ENCODE data around the gene MRPL57.
"Not testable (repeated sequence)": the region's sequence is repeated elsewhere in the genome, so short reads cannot be mapped to it uniquely, and the experiment has no call there.

Gene MRPL57

DNA sequence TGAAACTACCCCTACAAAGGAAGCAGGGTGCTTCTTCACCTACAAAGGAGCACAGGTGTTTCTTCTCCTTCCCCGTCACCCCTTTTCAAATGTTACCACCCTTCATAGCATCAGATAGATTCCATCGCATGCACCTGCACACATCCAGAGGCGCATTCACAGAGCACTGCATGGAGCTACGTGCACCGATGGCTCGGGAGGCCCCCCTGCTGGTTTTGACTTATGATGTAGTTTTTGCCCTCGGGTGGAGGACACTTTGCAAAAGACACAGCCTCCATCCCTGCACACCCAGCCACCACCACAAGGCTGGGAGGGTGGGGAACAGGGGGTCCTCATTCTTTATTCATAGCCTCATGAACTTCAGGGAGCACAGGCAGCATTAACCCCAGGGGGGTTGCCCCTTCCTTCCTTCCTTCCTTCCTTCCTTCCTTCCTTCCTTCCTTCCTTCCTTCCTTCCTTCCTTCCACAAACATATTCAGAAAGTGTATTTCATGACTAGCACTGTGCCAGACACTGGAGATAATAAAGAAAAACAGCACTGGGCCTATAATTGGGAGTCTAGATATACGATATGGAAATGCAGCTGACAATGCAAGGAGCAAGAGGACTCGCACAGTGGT, 21.3 kb downstream of the MRPL57 start:
- not testable (repeated sequence) for DNase-seq (ENCODE audit: low spot score)

DNA sequence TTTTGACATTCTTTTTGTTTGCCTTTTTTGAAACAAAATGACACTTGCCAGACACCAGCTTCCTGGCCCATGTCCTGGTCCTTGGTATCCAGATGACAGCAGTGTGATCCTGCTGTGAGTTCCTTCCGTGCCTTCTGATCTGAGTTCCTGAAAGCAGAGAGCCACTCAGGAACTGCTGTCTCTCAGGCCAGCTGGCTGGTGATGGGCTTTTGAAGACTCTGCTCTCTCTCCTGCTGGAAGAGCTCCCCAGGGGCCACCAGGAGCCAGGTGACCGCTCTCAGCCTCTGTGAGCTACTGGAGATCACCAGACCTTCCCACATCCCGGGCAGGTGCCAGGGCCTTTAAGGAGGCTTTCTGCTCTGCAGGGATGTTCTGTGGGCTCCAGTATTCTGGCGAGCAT, 21.9 kb downstream of the MRPL57 start:
- not testable (repeated sequence) for DNase-seq (ENCODE audit: low spot score)

DNA sequence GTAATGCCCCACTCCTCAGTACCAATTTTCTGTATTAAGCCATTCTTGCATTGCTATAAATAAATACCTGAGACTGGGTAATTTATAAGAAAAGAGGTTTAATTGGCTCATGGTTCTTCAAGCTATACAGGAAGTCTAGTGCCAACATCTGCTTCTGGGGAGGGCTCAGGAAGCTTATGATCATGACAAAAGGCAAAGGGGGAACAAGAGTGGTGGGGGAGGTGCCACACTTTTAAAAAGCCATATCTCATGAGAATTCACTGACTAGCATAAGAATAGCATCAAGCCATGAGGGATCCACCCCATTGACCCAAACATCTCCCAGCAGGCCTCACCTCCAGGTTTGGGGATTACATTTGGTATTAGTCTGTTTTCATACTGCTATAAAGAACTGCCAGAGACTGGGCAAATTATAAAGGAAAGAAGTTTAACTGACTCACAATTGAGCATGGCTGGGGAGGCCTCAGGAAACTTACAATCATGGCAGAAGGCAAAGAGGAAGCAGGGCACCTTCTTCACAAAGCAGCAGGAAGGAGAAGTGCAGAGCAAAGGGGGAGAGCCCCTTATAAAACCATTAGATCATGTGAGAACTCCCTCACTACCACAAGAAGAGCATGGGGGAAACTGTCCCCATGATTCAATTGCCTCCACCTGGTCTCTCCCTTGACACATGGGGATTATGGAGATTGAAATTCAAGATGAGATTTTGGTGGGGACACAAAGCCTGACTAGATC, 25.2 kb downstream of the MRPL57 start:
- not testable (repeated sequence) for DNase-seq (ENCODE audit: low spot score)

DNA sequence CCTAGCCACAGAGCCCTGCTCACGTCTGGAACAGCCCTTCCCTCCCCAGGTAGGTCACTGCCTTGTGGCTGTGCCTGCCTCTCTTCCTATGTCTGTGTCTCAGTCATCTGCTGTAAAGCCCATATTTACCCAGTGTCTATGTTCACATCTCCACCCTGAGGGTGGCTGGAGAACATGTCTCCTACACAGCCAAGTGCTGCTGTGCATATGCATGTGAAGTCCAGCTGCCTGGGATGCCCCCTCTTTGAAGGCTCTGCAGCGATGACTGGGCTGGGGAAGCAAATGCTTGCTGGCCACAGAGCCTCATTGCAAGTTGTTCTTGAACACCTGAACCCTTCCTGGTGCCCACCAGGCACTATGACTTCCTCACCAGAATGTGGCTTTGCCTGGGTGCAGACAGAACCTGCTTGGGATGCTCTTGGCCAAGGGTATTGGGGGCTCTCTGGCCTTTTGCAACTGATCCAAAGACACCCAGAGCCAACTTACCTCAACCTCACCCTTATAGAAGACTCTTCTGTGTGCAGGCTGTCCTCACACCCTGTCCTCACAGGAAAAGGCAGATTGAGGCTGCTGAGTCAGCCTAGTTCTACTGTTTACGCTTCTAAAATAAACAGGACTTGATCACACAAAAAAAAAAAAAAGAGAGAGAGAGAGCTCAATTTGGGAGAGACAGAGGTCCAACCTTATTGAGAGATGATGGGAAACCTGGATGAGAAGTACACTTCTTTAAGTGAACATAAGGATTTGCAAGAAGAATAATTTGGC, 26.5 kb downstream of the MRPL57 start:
- no peak for DNase-seq (ENCODE audit: low spot score)

DNA sequence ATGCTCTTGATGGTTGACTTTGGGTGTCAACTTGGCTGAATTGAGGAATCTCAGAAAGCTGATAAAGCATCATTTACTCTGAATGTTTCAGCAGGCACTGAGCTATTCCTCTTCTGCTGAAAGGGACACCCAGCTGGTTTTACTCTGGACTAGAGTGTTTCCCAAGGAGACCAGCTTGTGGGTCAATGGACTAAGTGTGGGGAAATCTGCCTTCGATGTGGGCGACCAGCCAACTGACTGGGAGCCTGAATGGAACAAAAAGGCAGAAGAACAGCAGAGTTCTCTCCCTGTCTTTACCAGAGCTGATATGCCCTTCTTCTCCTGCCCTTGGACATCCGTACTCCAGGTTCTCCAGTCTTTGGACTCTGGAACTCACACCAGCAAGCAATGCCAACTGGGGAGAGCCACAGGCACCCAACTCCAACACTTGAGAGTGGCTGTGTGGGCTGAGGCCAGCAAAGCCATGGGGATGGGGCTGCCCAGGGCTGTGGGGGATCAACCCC, 32.2 kb downstream of the MRPL57 start:
- DNase-seq (ENCODE audit: low spot score): no peak

DNA sequence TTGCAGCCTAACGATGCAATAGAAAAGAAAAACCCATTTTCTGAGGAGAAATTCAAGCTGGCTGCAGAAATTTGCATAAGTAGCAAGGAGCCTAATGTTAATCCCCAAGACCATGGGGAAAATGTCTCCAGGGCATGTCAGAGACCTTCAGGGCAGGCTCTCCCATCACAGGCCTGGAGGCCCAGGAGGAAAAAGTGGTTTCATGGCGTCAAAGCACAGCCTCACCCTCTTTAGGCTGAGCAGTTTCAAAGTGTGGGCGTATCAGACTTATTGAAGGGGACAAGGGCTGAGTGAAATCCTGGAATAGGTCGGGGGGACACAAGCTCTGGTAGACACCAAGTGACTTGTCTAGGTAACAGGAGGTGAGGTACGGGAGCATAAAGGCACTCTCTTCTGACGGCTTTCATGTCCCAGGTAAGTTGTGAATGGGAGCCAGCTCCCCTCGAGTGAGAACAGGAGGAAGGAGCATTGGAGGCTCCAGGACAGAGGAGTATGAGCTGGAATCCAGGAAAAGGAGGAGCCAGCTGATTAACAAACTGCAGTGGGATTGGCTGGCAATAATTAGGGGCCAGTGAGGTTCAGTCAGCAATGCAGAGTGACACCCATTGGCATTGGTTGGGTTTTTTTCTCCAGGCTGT, 35.8 kb downstream of the MRPL57 start:
- DNase-seq (ENCODE audit: low spot score): no peak

DNA sequence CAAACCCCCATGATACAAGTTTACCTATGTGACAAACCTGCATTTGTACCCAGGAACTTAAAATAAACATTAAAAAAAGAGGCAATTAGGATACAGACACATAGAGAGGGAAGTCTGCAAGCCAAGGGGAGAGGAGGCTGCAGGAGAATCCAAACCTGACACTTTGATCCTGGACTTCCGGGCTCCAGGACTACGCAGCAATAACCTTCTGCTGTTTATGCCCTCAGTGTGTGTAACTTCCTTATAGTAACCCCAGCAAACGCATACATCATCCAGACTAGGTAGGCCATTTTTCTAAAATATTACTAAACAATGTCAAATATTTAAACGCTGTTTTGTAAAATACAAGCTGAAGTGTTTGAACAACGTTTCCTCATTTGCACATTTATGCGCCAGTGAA, 39.0 kb downstream of the MRPL57 start:
- not testable (repeated sequence) for DNase-seq (ENCODE audit: low spot score)

DNA sequence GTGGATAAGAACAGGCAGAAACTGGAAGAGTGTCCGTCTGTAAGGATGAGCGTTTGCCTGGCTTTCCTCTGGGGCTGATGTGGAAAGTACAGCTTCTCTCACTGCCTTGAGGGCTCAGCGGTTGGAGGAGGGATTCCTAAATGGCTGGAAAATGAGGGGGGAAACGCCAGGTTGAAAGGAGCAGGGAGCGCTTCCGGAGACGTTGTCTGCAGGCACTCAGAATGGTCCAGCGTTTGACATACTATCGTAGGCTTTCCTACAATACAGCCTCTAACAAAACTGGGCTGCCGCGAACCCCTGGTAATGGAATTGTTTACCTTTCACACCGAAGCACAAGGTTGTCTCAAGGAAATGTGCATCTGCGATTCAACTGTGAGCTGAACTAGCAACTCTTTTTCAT, 39.9 kb downstream of the MRPL57 start:
- DNase-seq (ENCODE audit: low spot score): no peak

DNA sequence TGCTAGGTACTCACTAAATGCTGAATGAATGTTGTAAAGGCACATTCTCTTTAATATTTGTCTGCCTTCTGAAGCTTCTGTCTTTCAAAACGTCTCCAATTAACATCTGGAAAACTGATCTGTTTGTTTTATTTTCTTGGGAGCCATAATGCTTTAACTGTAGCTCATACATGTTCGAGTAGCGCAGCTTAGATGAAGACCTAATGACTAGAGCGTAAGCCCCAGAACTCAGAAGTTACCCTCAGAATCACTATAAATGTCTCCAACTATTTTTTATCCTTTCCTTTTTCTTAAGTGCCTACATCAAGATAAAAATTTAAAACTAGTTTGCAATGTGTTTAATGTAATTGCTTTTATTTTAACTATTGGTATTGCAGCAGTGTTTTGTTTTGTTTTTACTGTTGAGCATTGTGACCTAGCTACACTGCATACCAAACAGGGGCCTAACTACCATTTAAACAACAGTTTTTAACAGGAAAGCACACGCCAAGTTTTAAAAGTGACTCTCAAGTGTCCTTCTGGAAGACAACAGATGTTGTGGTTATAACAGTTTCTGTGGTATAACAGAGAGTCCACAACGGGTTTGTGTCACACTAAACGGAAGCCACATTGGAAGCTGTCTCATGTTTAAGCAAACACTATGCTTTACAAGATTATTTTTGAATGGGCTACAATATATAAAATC, 42.0 kb downstream of the MRPL57 start:
- peak; percentile 3 for DNase-seq (ENCODE audit: low spot score)

DNA sequence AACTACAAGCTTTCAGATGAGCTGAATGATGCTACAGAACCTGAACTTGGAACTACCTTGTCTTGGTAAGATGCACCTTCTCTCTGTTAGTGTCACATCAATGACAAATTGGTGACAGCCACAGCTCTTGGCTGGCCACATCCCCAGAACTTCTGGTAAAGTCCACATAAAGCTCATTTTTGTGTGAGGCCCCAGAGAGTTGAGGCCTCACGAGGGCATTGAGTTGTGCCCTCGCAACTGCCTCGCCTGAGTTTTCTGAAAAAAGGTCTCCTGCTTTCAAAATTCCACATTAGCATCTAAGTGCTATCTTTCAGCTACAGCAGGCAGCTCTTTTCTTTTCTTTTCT, 42.6 kb downstream of the MRPL57 start:
- no peak for DNase-seq (ENCODE audit: low spot score)

DNA sequence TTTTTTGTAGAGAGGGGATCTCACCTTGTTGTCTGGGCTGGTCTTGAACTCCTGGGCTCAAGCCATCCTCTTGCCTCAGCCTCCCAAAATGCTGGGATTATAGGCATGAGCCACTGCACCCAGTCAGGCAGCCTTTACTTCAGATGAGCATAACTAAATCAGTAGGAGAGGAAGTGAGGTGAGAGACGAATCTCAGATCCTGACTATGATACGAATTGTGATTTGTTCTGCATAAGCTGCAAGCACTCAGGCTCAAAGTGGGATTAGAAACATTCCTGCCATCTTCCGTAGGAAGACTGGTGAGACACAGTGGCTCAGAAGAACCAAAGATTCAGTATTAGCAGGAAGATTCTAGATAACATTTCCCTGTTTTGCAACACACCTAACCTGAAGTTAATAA, 43.3 kb downstream of the MRPL57 start:
- DNase-seq (ENCODE audit: low spot score): not testable (repeated sequence)

DNA sequence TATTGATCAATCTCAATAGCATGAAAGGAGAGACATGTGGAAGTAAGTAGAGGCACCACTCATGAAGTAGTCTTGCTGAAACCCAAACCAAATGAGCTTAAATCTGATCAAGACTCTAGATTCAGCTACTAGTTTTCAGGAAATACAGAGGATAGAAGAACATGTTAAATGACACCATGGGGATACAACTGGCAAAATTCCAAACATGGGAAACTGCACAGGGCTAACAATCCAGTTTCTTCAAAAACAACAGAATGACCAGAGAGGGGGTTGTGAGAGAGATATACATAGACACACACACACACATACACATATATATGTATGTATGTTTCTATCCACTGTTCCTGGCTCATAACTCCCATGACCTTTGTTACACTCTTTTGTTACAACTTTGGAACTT, 44.8 kb downstream of the MRPL57 start:
- no peak for DNase-seq (ENCODE audit: low spot score)

DNA sequence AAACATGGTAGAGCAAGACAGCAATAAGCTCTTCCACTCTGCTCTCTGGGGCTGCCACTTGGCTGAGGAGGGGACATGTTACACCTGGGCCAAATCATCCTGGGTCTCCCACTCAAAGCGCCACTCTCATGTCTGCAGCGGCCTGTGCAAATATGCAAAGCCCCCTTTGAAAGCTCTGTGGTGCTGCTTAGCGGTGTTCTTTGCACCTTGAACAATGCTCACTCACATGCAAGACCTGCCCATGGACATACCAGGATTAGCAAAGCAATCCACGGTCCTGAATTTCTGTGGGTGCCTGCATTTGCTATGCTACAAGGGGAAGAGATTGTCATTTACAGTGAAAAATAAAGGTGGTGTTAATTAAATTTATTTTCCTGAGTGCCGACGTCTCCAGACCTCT, 48.6 kb downstream of the MRPL57 start:
- DNase-seq (ENCODE audit: low spot score): no peak

DNA sequence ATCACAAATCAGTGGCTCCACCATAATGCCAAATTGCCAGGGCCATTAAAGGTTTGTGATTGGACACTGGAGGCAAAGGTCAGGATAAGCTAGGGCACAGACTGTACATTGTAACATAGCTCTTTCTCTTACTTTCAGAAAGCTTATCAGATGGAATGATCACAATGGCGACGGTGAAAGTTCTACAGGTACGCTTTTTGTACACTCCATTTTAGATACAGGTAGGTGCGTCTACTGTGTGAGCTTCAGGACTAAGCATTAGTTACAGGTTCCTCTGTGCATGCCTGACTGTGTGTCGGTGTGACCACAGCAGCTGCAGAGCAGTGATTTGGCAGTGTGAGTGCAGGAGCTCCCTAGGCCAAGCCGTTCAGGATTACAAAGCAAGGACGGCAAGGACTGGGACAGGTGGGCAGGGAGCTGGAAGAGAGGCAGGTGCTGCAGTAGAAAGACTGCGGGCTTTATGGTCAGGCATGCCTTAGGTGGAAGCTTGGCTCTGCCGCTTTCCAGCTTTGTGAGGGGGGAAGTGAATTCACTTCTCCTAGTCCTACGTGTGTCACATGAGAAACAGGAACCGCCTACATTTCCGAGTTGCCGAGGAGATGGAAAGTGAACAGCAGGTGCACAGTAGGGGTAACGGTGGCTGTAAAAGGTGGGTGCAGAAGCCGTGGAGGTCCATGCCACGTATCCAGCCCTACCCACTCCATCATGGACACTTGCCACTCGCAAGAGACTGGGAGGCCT, 49.6 kb downstream of the MRPL57 start:
- DNase-seq (ENCODE audit: low spot score): no peak

DNA sequence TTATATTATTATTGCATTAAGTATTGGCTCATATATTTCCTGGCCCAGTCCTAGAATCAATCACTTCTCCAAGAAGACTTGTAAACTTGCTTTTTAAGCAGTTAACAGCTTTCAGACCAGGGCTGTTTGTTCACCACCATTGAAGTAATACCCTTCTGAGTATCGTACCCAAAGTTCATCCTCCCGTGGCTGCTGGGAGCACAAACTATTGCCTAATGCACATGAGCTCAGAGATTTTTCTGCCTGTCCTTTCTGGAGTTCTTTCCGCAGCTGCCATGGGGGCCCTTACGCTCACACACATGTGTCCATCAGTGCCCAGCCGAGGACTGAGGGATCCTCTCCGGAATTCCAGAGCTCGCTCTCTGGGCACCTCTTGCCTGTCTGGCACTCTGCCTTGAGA, 51.5 kb downstream of the MRPL57 start:
- no peak for DNase-seq (ENCODE audit: low spot score)
